HepG2 (cell line): Measurements from ENCODE around the gene RUNDC1. TPM values are rescaled to one million over a fixed set of nuclear protein-coding genes. Genes with fewer than 3 reads are reported as not detected.

ENCODE experiments used
- ASH2L ChIP-seq: fragments of 300-600, 200-600 bp; sonication (generic); IDR thresholded peaks from 2 replicates; pipeline ENCODE4 v1.7.0; 2017; ENCODE audit warnings: low read depth, mild to moderate bottlenecking, moderate library complexity, mixed read lengths, low read length; ENCODE audit not compliant: insufficient read length
- ATM ChIP-seq: fragments of 450-650 bp; IDR thresholded peaks from 2 replicates; pipeline ENCODE4 v1.7.1; 2017; ENCODE audit warnings: mild to moderate bottlenecking, borderline replicate concordance
- CBX1 ChIP-seq: IDR thresholded peaks from one replicate; pipeline ENCODE4 v1.6.1; 2016; ENCODE audit warnings: antibody characterized with exemption, low read depth
- CBX5 ChIP-seq: sonication (generic); formaldehyde crosslinking; IDR thresholded peaks from 2 replicates; pipeline ENCODE4 v1.4.0; 2020; ENCODE audit warnings: missing genetic modification reagents, borderline replicate concordance
- E2F5 ChIP-seq: sonication (generic); formaldehyde crosslinking; conservative IDR thresholded peaks from 2 replicates; pipeline ENCODE4 v1.4.0; 2020; ENCODE audit warnings: missing genetic modification reagents
- HOXA9 ChIP-seq: sonication (generic); formaldehyde crosslinking; IDR thresholded peaks from 2 replicates; pipeline ENCODE4 v1.8.1; 2022; ENCODE audit warnings: missing genetic modification reagents, mild to moderate bottlenecking, moderate library complexity, borderline replicate concordance
- KAT7 ChIP-seq: IDR thresholded peaks from 2 replicates; pipeline ENCODE4 v1.6.1; 2018; ENCODE audit warnings: borderline replicate concordance, missing compliant biosample characterization
- NFRKB ChIP-seq: fragments of 450-650 bp; IDR thresholded peaks from 2 replicates; pipeline ENCODE4 v1.6.1; 2017
- PCBP1 ChIP-seq: fragments of 200-400 bp; formaldehyde crosslinking; IDR thresholded peaks from 2 replicates; pipeline ENCODE4 v1.6.1; 2017; ENCODE audit warnings: mild to moderate bottlenecking, low read depth, low read length, borderline replicate concordance
- RFX3 ChIP-seq: IDR thresholded peaks from 2 replicates; pipeline ENCODE4 v1.6.1; 2016; ENCODE audit warnings: missing biosample characterization, missing genetic modification reagents
- SKIL ChIP-seq: sonication (generic); formaldehyde crosslinking; IDR thresholded peaks from 2 replicates; pipeline ENCODE4 v1.8.0; 2022; ENCODE audit warnings: missing genetic modification reagents, mild to moderate bottlenecking, moderate library complexity, borderline replicate concordance
- SOX5 ChIP-seq: IDR thresholded peaks from 2 replicates; pipeline ENCODE4 v1.6.1; 2016; ENCODE audit warnings: borderline replicate concordance
- SOX6 ChIP-seq, 2 experiments: fragments of 450-650 bp in 1 of 2; sonication (generic) in 1 of 2; formaldehyde crosslinking in 1 of 2; IDR thresholded peaks; 2 replicates each; pipeline versions ENCODE4 v1.4.0 to v1.6.1; 2017 to 2020; ENCODE audit warnings: antibody characterized with exemption in 1 of 2, mild to moderate bottlenecking in 1 of 2, missing genetic modification reagents in 1 of 2
- SRSF4 ChIP-seq: fragments of 200-400 bp; formaldehyde crosslinking; IDR thresholded peaks from one replicate; pipeline ENCODE4 v1.6.1; 2018; ENCODE audit warnings: mild to moderate bottlenecking, low read depth, low read length, moderate library complexity; ENCODE audit not compliant: poor library complexity, severe bottlenecking
- SRSF9 ChIP-seq: fragments of 200-400 bp; formaldehyde crosslinking; IDR thresholded peaks from 2 replicates; pipeline ENCODE4 v1.6.1; 2018; ENCODE audit warnings: borderline replicate concordance, mild to moderate bottlenecking, low read depth, low read length; ENCODE audit not compliant: insufficient read depth, poor library complexity, severe bottlenecking
- WIZ ChIP-seq: sonication (generic); formaldehyde crosslinking; IDR thresholded peaks from 2 replicates; pipeline ENCODE4 v1.5.1; 2020; ENCODE audit warnings: mild to moderate bottlenecking, missing genetic modification reagents
- ZMAT5 ChIP-seq: sonication (generic); formaldehyde crosslinking; IDR thresholded peaks from 2 replicates; pipeline ENCODE4 v1.5.0; 2020; ENCODE audit warnings: mild to moderate bottlenecking, low read depth, missing genetic modification reagents, borderline replicate concordance
- ZNF225 ChIP-seq: sonication (generic); formaldehyde crosslinking; IDR thresholded peaks from 2 replicates; pipeline ENCODE4 v1.4.0; 2020; ENCODE audit warnings: mild to moderate bottlenecking, missing genetic modification reagents
- ZNF543 ChIP-seq: sonication (generic); formaldehyde crosslinking; IDR thresholded peaks from 2 replicates; pipeline ENCODE4 v1.4.0; 2020; ENCODE audit warnings: mild to moderate bottlenecking, missing genetic modification reagents
- ZNF616 ChIP-seq: sonication (generic); formaldehyde crosslinking; IDR thresholded peaks from 2 replicates; pipeline ENCODE4 v1.5.0; 2020; ENCODE audit warnings: low read depth, mild to moderate bottlenecking, missing genetic modification reagents
- ZNF7 ChIP-seq: IDR thresholded peaks from 2 replicates; pipeline ENCODE4 v1.6.1; 2016; ENCODE audit warnings: missing biosample characterization, missing genetic modification reagents
- ZSCAN25 ChIP-seq: sonication (generic); formaldehyde crosslinking; IDR thresholded peaks from 2 replicates; pipeline ENCODE4 v1.8.0; 2022; ENCODE audit warnings: mild to moderate bottlenecking, missing genetic modification reagents
- polyA plus RNA-seq, 8 experiments: library from polyadenylated mRNA; depleted of rRNA in 3 of 8; stranded (reverse) in 7 of 8; unstranded in 1 of 8; fragments of >200 nt; fragmentation: Illumina TruSeq in 4 of 8; extraction: Trizol in 4 of 8; gene quantifications; 2 replicates each; pipeline versions ENCODE4 v1.2.1 to v1.2.3, GENCODE V29; 2011 to 2016; ENCODE audit warnings: low read depth in 4 of 8, missing spikeins in 1 of 8, mixed read lengths in 1 of 8; ENCODE audit not compliant: insufficient read depth in 1 of 8
- total RNA-seq, 5 experiments: library from RNA; depleted of rRNA; stranded (reverse); fragments of >200 nt; fragmentation: Illumina TruSeq; extraction: Trizol; gene quantifications; 2 replicates each; pipeline ENCODE4 v1.2.3, GENCODE V29; 2016; ENCODE audit warnings: low read depth in 1 of 5
- TF ChIP-seq, protein P1 (sequence below): IDR thresholded peaks from 2 replicates; pipeline ENCODE4 v1.6.1; 2012; ENCODE audit warnings: low read depth, low read length, improper control_type of control experiment

RUNDC1 gene
- total and polyA plus RNA-seq, 2 of the 13 experiments (the other 11 are each of a cell fraction or from before 2014, with no cell fraction given), result 10.3 to 11.4 TPM

DNA sequence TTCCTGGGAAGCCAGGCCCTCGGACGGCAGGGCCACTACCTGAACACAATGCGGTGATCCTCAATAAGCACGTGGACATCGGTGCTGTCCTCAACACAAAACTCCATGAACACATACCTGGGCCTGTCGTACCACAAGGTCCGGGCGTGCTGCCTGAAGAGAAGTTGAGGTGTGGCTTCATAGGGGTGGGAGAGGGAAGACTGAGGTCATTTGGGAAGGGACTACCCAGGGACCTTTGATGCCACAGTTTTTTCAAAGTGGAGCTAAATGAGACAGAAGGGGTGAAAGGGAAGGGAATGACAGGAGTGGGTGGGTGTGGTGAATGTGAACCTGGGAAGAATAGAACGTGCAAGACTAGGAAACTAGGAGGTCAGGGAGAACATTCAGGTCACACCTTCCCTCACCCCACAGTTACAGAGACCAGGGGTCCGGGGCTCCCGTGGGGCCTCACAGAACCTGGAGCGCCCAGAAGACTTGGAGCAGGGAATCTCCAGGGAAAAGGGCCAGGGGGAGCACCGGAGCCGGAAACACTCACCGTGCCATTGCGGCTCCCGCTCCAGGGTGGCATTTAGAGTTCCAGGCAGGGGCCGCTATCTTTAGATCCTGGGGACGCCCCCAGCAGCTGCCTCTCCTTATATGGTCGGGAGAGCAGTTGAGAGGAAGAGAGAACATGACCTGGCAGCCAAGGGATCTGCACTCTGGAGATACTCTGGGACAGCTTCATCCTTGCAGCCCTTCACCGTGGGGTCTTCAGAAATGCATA, 673 bp upstream of the RUNDC1 start, which contains the start of gene PTGES3L (continued):
- TF ChIP-seq E2F5 (CRISPR knock-in tag) (no peak), RFX3 (CRISPR knock-in tag) (no peak), SOX6 (IDR thresholded peaks at IDR 0.05) (no peak), SOX6 (CRISPR knock-in tag; IDR thresholded peaks at IDR 0.05) (peak; percentile 41; the same call in 1 of the 2 replicates), ZNF616 (no peak), WIZ (CRISPR knock-in tag) (no peak), HOXA9 (CRISPR knock-in tag) (no peak), CBX5 (no peak), NFRKB (no peak), CBX1 (no peak), ZNF7 (CRISPR knock-in tag) (no peak), SKIL (CRISPR knock-in tag) (no peak), ATM (no peak), ZNF543 (no peak), ZNF225 (CRISPR knock-in tag) (no peak), SRSF4 (no peak), ZMAT5 (no peak), SOX5 (CRISPR knock-in tag) (no peak; the same call in 1 of the 2 replicates), ASH2L (no peak), PCBP1 (no peak), SRSF9 (no peak), KAT7 (CRISPR knock-in tag) (no peak; the same call in 1 of the 2 replicates), ZSCAN25 (CRISPR knock-in tag) (no peak)
- TF ChIP-seq, protein P1, sequence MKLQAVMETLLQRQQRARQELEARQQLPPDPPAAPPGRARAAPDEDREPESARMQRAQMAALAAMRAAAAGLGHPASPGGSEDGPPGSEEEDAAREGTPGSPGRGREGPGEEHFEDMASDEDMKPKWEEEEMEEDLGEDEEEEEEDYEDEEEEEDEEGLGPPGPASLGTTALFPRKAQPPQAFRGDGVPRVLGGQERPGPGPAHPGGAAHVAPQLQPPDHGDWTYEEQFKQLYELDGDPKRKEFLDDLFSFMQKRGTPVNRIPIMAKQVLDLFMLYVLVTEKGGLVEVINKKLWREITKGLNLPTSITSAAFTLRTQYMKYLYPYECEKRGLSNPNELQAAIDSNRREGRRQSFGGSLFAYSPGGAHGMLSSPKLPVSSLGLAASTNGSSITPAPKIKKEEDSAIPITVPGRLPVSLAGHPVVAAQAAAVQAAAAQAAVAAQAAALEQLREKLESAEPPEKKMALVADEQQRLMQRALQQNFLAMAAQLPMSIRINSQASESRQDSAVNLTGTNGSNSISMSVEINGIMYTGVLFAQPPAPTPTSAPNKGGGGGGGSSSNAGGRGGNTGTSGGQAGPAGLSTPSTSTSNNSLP, result no peak
